Measurements from ENCODE around the gene SLC1A5.

Gene SLC1A5

DNA sequence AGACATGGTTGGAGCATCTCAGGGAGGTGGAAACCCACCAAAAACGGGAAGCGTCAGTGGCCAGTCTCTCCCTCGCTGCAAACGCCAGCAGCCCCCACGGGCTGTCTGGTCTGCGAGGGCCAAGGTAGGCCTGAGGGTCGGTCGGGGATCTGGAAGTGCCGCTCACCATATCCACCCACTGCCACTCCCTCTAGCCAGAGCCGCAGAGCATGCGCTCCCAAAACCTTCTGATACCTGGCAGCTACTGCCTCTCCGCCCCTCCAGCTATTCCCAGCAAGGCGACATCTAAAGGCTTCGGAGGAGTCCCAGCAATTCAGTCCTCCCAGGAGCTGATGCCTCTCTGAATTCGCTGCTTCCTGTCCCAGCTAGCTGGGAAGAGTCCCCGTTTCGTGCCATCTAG, 46.9 kb downstream of the SLC1A5 start:
- no peak for DNase-seq

DNA sequence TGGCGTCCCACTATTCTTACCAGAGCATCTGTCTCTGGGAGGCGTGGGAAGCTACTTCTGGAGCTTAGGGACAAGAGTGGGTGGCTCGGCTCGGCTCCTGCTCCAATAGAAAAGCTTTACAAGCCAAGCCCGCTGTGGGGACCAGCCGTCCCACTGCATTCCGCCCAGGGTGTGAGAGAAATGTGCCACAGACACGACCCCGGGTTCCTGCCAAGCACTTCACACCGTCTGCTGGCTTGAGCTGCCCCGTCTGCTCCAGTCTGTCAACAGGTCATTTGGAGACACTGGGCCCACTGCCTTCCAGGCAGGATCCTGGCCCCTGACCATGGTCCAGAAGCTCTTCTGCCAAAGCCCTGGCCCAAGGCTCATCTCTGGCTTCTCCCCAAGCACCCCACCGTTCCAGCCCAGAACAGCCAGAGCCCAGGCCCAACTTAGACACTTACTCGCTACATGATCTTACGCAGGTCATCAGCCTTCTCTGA, 49.1 kb downstream of the SLC1A5 start:
- DNase-seq, result no peak

DNA sequence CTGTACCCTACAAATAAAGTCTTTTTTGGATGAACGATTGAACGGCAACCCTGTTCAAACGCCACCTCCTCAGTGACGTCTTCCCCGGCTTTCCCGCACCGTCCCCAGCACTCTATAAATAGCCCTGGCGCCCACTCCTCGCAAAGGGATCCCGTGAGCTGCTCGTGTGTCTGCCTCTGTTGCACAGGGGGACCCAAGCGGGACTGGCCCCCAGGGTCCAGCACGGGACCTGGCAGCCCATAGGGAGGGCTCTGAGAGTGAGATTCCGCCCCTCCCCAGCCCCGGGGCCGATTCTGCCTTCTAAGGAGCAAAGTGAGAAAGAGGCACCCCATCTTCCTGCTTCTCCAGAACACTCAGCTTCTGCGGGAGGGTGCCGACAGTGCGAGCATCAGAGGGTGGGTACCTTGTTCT, 50.6 kb downstream of the SLC1A5 start:
- no peak for DNase-seq

DNA sequence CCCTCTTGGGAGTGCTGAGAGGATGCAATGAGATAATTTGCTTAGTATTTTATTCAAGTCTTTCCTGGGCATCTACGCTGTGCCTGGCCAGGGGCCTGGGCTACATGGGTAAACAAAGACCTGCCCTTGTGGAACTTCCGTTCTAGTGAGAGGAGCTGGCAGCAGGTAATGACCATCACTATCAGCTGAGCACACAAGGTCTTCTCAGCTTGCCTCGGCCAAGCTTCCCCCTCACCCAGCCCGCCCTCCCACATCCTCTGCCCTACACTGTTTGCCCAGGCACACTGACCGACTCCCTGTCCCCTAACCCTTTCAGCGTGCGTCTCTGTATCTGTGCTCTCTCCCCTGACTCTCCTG, 51.1 kb downstream of the SLC1A5 start:
- DNase-seq, result no peak

DNA sequence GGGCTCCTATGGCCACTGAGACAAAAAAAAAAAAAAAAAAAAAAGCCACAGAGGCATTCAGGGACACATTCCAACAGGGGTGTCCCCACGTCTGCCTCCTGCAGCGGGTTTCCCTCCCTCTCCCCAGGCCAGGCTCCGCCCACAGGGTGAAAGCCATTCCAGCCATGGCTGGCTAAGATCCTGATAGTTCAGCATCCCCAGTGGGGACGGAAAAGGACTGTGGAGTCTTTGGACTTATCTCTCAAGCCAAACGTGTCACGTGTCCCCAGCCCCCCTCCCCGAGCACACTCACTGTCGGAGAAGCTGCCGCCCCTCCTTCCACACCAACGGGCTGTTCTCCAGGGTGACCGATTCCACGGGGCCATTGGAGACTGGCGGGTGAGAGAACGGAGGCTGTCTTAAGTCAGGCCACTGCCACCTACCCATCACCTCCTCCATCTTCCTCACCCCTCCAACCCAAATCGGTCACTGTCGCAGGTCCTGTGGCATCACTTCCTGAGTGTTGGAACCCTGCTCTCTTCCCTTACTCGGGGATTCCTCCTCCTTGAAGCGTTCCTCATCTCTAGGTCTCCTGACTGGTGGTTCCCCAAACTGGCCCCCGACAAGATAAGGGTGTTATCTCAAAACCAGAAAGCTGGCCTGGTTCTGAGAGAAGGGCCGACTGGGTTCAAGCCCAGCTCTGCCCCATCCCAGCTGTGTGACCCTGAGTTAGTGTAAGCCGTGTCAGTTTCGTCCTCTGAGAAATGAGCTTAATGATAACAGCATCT, 51.7 kb downstream of the SLC1A5 start:
- no peak for DNase-seq

DNA sequence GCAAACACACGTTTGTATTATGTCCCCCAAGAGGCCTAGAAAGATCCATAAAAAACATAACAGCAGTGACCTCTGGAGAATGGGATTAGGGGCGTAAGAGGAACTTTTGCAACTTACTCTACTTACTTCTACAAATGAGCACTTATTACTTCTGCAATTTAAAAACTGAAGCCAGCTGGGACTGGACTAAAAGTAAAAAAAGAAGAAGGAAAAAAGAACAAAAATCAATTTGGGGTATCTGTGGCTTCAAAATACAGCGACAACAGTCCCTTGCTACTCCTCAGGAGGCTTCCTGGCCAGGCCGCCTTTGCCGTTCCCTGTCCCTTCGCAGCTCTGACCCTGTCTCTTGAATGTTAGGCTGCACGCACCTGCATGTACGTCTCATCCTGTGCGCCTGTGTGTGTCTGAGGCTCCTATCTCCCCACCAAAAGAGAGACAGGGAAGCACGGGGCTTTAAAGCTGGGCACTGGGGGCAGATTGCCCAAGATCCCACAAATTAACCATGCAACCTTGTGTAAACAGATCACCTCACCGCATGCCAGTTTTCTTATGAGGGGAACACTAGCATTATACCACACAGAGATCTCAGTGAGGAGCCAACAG, 54.6 kb downstream of the SLC1A5 start:
- DNase-seq, result no peak

DNA sequence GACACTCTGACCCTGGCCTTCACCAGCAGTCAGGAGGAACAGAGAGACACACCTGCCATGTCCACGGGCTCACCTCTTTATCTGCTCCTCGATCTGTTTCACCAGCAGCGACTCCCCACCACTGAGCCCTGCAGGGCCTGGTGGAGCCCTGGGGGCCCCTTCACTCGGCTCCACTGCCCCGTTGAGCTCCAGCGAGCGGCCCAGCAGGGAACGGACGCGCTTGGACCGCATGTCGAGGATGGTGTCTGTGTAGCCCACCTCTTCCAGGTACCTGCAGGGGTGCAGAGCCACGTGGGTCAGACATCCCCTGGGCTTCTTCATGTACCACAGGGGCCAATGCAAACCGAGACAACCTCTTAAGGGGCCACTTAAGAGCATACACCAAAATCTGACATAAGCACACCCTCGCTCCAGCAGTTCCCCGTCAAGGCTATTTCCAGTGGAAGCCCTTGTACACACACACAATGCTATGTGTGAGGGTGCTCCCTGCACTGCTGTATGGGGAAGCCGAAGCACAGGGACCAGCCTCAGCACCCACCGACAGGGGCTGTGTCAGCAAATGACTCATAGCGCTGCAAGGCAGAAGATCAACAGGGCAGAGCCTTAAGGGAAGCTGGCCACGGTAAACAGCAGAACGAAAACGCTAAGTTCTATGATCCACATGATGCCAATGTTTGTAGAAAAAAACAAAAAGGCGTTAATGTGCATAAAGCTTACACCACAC, 55.3 kb downstream of the SLC1A5 start:
- no peak for DNase-seq

DNA sequence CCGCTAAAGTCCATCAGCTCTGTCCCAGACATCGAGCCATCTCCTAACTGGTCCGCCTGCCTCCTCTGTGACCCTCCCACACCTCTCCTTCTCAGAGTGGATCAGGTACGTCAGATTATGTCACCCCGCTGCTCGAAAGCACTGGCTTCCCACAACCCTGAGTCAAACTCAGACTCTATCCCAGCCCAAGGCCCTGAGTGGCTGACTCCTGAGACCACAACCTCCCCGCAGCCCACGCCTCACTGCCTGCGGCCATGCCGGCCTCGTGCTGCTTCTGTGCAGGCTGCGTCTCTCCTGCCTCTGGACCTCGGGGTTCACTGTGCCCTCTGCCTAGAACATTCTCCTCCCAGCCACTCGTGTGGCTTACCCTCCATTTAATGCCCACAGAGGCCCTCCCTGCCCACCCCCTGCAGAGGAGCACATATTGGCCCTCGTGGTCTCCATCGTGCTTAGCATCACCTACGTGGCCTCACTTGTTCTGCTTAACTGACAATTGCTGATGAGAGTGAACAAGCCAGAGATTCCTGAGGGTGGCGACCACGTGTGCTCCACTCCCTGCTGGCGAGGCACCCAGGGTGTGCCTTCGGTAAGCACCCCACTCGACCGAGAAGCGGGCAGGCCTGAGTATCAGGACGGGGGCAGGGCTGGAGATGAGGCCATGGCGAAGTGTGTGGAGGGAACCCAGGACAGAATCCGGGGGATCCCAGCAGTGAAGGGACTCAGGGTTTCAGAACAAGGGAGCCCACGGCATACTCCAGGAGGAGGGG, 56.0 kb downstream of the SLC1A5 start:
- no peak for DNase-seq

DNA sequence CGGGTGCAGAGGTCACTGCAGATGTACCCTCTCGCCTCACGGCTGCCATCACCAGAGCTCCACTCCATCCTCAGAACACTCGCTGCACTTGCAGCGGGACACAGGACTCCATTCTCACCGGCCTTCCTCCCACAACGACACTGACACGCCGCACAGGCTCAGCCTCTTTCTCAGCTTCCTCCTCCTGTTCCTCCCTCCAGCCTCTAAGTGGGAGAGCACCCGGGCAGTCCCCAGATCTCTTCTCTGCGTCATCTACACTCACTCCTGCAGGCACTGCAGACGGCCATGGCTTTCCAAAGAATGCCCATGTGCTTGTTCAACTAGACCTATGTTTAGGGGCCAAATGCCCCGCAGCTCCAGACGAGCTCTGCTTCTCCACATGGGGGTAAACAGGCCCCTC, 56.8 kb downstream of the SLC1A5 start:
- DNase-seq, result no peak

DNA sequence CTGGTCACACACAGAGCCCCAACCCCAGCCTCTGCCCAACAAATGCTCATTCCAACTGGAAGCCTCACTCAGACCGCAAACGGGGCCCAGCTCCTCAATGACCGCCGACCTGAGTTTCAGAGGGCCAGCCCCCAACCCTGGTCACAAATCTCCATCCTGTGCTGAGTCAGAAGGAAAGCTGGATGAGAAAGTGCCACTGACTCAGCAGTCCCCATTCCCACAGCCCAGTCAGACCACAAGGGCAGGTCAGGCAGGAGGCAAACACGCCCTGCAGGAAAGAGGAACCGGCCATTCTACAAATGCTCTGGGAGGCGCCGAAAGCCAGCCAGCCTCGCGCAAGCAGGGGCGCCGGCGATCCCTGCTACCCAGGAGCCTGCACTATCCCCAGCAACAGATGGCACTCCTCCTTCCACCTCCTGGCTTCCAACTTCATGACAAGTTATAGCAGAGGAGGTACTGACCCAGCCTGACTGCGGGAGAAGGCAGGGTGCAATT, 57.3 kb downstream of the SLC1A5 start:
- DNase-seq, result no peak

DNA sequence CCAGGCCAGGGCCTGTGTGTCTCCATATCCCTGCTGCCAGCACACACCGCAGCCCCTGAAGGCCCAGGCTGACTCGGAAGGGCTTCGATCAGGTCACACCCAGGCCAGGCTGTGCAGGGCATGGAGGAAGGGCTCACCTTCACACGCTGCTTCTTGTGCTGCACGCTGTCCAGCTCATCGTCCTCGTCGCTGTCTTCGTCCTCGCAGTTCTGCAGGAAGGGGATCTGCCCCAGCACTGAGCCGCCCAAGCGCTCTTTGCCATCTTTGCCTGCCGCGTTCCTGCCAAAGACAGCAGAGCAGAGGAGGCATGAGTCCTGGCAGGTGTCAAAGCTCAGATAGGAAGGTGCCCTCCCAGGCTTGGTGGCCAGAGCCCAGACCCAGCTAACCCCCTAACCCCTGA, 57.8 kb downstream of the SLC1A5 start:
- DNase-seq, result no peak

DNA sequence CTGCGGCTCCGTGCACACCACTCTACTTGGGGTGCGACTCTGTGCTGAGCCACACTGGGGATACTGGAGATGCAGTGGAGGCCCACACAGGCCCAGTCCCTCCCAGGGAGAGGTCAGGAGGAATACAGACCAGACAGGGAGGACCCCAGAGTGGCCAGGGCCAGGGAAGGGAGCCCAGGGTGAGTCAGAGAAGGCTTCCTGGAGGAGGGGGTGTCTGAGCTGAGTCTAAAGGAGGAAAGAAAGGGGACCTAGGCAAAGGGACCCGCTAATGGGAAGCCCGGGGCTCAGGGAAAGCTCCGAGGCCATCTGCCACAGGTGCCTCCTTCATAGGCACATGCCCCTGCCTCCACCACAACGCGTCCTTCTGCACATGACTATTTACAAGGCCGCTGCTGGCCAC, 58.2 kb downstream of the SLC1A5 start:
- no peak for DNase-seq

DNA sequence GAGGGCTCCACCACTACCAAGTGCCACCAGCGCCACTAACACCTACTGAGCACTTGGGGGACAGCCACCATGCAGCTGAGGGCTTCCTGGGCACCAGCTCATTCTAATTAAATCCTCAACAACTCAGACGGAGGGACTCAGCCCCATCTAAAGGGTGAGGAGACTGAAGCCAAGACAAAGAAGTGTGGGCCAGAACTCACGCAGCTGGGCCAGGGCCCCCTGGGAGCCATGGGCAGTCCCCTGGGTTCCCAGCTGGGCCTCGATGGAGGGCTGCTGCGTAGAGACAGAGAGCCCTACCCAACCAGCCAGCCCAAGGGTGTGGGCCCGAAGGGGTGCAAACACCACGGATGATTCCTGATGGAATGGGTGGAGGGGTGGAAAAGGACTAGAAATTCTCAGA, 58.7 kb downstream of the SLC1A5 start:
- DNase-seq, result no peak

DNA sequence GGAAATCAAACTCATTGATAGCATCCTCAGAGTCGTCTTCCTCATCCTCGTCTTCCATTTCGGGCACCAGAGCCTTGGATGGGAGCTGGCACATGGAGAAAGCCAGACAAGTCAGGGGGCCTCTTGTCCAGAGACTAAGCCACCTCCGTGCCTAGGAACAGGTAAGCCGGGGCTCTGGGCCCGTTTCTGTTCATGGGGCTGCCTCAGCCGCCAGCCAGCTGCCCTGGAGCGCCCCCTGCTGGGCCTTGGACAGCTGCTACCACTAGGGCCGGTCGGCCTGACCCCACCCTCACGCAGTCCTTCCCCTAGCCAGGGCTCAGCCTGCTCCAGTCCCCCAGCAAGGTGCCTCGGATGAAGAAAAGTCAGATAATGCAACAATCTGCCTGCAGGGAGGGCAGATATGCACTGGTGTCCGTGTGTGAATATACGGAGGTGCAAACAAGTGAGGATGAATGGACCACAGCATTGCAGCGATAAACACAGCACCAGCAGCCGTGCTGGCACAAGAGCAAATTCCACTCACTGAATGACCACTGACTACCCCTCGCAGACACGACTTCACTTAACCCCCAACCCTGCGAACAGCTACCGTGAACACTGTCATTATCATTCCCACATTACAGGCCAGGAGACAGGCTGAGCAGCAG, 59.6 kb downstream of the SLC1A5 start:
- peak; percentile 73 for DNase-seq

DNA sequence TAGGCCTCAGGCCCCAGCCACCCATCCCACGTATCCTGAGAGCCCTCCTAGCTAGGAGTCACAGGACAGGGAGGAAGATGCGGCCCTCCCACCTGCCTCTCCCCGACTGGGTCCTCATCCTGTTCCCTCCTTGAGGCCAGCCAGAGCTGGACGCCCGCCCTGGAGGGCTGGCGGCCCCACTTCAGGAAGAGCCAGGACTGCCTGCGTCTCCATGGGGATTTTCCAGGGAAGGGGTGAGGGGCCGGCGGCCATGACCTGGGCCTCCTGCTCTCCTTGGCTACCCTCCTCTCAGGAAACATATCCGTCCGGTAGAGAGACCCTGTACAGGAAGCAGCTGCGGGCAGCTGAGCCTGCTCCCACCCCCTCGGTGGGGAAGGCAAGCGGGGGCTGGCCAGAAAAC, 60.2 kb downstream of the SLC1A5 start:
- no peak for DNase-seq

DNA sequence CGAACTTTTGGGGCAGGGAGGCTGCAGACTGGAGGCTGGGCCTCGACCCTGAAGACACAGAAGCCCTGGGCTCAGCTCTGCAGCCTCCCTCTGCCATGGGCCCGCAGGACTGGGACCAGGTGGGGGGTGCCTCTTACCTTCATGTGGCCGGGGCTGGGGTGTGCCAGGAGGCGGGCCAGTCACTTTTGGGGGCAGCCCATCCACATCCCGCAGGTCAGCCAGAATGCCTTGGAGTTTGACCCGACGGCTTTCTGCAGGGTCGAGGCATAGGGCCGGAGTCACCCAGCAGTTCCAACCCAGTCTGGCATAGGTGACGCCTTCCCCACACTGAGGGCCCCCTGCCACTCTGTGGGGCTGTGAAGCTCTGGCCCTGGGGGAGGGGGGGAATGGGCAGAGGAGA, 60.6 kb downstream of the SLC1A5 start:
- no peak for DNase-seq

DNA sequence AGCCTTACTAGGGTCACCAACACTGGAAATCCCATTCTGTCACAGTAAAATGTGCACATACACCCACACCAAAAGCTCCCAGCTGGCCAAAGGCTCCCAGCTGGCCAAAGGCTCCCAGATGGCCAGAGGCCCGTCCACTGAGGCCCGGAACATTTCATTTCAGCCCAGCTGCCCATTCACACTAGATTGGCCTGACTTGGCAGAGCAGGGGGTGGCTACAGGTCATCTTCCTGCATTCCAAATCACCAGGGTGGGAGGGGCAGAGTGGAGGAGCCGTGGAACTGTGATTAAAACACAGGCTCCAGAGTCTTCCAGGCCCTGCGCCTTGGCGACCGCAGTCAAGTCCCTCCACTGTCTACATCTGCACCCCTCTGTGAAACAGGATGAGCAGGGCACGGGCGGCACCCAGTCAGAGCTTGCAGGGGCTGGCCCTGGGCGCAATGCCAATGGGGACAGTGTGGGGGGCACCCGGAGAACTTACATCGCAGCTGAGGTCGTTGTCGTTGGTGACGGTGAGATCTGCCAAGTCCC, 61.4 kb downstream of the SLC1A5 start:
- no peak for DNase-seq

DNA sequence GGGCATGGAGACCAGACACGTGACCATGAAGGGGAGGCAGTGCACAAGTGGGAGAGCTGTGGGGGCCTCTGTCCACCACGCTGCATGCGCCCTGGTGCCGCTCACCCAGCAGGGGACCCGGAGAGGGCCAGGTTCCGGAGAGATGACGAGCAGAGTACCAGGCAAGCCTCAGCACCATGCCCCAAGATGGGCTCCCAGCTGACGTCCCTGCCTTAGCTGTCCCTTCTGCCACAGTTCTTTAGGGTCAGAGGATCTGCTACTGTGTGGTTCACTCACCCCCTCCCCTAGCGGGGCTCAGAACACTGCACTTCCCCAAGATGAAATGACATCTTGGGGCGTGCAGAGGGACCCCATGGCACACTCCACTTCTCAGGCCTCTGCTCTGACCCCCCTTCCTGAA, 61.8 kb downstream of the SLC1A5 start:
- no peak for DNase-seq

DNA sequence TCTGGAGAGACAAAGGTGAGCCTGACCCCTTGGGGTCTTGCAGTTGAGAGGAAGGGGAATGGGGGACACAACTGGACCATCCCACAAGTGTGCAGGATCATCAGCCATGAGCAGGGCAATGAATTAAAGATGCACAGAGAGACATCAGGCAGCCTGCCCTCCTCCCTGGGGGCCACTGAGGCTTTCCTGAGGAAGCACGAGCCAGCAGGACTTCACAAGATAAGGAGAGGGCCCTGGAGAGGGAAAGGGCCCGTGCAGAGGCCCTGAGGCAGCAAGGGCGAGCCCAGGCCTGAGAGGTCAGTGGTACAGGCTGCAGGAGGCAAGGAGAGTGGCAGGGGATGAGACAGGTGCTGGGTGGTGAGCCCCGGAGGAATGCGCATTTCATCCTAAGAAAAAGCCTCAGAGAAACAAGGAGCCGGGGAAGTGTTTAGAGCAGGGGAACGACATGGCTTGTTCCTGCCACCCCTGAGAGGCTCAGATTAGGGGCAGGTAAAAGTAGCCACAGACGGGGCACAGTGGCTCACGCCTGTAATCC, 62.5 kb downstream of the SLC1A5 start:
- DNase-seq, result no peak

DNA sequence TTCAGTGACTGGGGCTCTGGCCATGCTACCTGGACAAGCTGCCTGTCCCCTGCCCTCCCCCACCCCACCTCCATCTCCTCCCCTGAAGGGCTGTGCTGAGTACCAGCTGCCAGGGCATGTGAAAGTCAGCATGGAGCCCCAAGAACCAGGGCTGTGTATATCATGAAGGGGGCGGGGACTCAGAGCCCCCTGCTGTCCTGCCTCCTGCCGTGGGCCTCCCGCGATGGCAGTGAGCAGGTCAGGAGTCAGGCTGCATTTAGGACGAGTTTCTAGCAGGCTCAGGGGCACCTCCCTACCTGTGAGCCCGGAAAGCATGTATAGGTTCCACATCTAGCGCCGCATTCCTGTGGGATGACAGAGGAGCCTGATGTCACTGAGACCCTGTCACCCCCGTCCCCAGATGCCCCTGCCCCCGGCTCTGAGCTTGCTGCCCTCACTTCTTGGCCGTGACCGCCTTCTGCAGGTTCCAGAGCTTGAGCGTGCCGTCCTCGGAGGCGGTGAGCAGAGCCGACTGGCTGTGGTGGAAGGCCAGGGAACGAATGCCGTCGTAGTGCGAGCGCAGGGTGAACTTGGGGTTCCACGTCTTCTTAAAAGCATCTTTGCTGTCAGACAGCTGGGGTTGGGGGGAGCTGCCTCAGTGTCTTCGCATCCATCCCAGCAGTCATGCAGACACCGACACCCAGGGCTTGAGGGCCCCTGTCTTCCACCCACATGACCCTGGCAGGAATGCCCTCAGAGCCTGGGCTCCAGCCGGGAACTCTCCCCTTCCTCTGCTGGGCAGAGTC, 63.2 kb downstream of the SLC1A5 start:
- no peak for DNase-seq

Measured in activated T-cell treated with anti-CD3 and anti-CD28 coated beads for 4 hours (primary cell).